Activated T-helper 1 cell treated with Interleukin-2 at 50 U/mL for 16 hours (primary cell): Measurements from ENCODE around the gene IL34.
"Not testable (repeated sequence)": the region's sequence is repeated elsewhere in the genome, so short reads cannot be mapped to it uniquely, and the experiment has no call there.

ENCODE experiments used
- DNase-seq: peaks from one replicate; pipeline ENCODE4 v3.0.0-alpha.2; 2020; ENCODE audit warnings: low read depth

Gene IL34

GRCh38 chr16:70646260-70647241 lies at the start of gene IL34:
TSS of gene IL34 (plus strand) at chr16:70646559. CDS start at chr16:70646948, 389 bp downstream.
- no peak for DNase-seq

- DNase-seq: no peak
These were observed 49.1 kb upstream of the IL34 start for GRCh38 chr16:70597135-70597835.

- DNase-seq: no peak
These were observed 47.3 kb upstream of the IL34 start for GRCh38 chr16:70598937-70599503.

GRCh38 chr16:70600730-70601129 lies 45.6 kb upstream of the IL34 start:
- no peak for DNase-seq

- DNase-seq: no peak
These were observed 44.5 kb upstream of the IL34 start for GRCh38 chr16:70601576-70602575.

- no peak for DNase-seq
These were observed 43.5 kb upstream of the IL34 start for GRCh38 chr16:70602831-70603230.

GRCh38 chr16:70604407-70605282 lies 41.7 kb upstream of the IL34 start:
- no peak for DNase-seq

GRCh38 chr16:70605283-70605657 lies 41.1 kb upstream of the IL34 start:
- DNase-seq: no peak

- DNase-seq: no peak
These were observed 37.8 kb upstream of the IL34 start for GRCh38 chr16:70608521-70608920.

- DNase-seq: no peak
These were observed 35.8 kb upstream of the IL34 start for GRCh38 chr16:70610273-70611223.

GRCh38 chr16:70611224-70611598 lies 35.1 kb upstream of the IL34 start:
- no peak for DNase-seq

GRCh38 chr16:70611785-70612303 lies 34.5 kb upstream of the IL34 start:
- DNase-seq: no peak

- no peak for DNase-seq
These were observed 33.4 kb upstream of the IL34 start for GRCh38 chr16:70612931-70613330.

GRCh38 chr16:70614208-70614951 lies 32.0 kb upstream of the IL34 start:
- no peak for DNase-seq

GRCh38 chr16:70615945-70616344 lies 30.4 kb upstream of the IL34 start:
- DNase-seq: no peak

- DNase-seq: not testable (repeated sequence)
These were observed 24.5 kb upstream of the IL34 start for GRCh38 chr16:70621864-70622263.

GRCh38 chr16:70627696-70628095 lies 18.7 kb upstream of the IL34 start:
- no peak for DNase-seq

- no peak for DNase-seq
These were observed 15.2 kb upstream of the IL34 start for GRCh38 chr16:70630960-70631745.
